Measurements from ENCODE around the gene NCOA3. TPM values are rescaled to one million over a fixed set of nuclear protein-coding genes. Genes with fewer than 3 reads are reported as not detected.

Gene NCOA3
- total and polyA plus RNA-seq, 2 of the 8 experiments (the other 6 are each of a cell fraction or from before 2014, with no cell fraction given), result 7.9 to 24.7 TPM

- TF ChIP-seq, protein P1, sequence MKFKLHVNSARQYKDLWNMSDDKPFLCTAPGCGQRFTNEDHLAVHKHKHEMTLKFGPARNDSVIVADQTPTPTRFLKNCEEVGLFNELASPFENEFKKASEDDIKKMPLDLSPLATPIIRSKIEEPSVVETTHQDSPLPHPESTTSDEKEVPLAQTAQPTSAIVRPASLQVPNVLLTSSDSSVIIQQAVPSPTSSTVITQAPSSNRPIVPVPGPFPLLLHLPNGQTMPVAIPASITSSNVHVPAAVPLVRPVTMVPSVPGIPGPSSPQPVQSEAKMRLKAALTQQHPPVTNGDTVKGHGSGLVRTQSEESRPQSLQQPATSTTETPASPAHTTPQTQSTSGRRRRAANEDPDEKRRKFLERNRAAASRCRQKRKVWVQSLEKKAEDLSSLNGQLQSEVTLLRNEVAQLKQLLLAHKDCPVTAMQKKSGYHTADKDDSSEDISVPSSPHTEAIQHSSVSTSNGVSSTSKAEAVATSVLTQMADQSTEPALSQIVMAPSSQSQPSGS (IDR thresholded peaks at IDR 0.05; ENCODE audit: low read length), result no peak
- TF ChIP-seq TEAD4 (IDR thresholded peaks at IDR 0.05; ENCODE audit: low read depth, low read length), result no peak
- no peak for TF ChIP-seq JUN (IDR thresholded peaks at IDR 0.05; ENCODE audit: low read depth, low read length)
- TF ChIP-seq CHD1 (IDR thresholded peaks at IDR 0.05; ENCODE audit: low read depth, low read length), result no peak
- no peak for TF ChIP-seq RFX5 (IDR thresholded peaks at IDR 0.05; ENCODE audit: borderline replicate concordance, low read depth, low read length)
- TF ChIP-seq, protein P2, sequence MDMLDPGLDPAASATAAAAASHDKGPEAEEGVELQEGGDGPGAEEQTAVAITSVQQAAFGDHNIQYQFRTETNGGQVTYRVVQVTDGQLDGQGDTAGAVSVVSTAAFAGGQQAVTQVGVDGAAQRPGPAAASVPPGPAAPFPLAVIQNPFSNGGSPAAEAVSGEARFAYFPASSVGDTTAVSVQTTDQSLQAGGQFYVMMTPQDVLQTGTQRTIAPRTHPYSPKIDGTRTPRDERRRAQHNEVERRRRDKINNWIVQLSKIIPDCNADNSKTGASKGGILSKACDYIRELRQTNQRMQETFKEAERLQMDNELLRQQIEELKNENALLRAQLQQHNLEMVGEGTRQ (IDR thresholded peaks at IDR 0.05; ENCODE audit: low read length), result no peak
Measured at GRCh38 chr20:47664068-47664437, 162.4 kb downstream of the NCOA3 start (continued).
